GM23338 (cell line): ENCODE measurements around the gene KAT14.

Source experiments
- CREB1 ChIP-seq: fragments of 250-450 bp; sonication (Bioruptor Pico); IDR thresholded peaks from 2 replicates; pipeline ENCODE4 v1.5.0; 2020; ENCODE audit warnings: low read depth, mild to moderate bottlenecking, moderate library complexity
- EZH2 ChIP-seq: fragments of 200-600 bp; sonication (generic); IDR thresholded peaks from one replicate; pipeline ENCODE4 v1.8.0; 2017; ENCODE audit warnings: antibody characterized with exemption, mild to moderate bottlenecking, low read depth; ENCODE audit not compliant: unreplicated experiment
- EZH2phosphoT487 ChIP-seq: fragments of 200-600 bp; sonication (generic); IDR thresholded peaks from one replicate; pipeline ENCODE4 v1.8.1; 2018; ENCODE audit warnings: antibody characterized with exemption; ENCODE audit not compliant: unreplicated experiment
- JUNB ChIP-seq: IDR thresholded peaks from one replicate; pipeline ENCODE4 v1.6.1; 2016; ENCODE audit warnings: antibody characterized with exemption; ENCODE audit not compliant: unreplicated experiment
- NANOG ChIP-seq: IDR thresholded peaks from 2 replicates; pipeline ENCODE4 v1.6.1; 2016; ENCODE audit warnings: antibody characterized with exemption, borderline replicate concordance
- POLR2AphosphoS5 ChIP-seq: IDR thresholded peaks from 2 replicates; pipeline ENCODE4 v1.6.1; 2016; ENCODE audit warnings: antibody characterized with exemption, low read depth
- ZNF114 ChIP-seq: fragments of 250-450 bp; sonication (Bioruptor Pico); IDR thresholded peaks from 2 replicates; pipeline ENCODE4 v1.5.0; 2020; ENCODE audit warnings: mild to moderate bottlenecking, moderate library complexity
- TF ChIP-seq, protein P1 (sequence below), 2 experiments: fragments of 200-600 bp in 1 of 2; sonication (generic) in 1 of 2; conservative IDR thresholded peaks; 2 replicates each; pipeline versions ENCODE4 v1.5.1 to v1.6.1; 2016 to 2017; ENCODE audit warnings: antibody characterized with exemption in 2 of 2, low read depth in 2 of 2, mild to moderate bottlenecking in 2 of 2, moderate library complexity in 1 of 2
- TF ChIP-seq, protein P2 (sequence below): IDR thresholded peaks from one replicate; pipeline ENCODE4 v1.6.1; 2018; ENCODE audit warnings: antibody characterized with exemption; ENCODE audit not compliant: unreplicated experiment

DNA sequence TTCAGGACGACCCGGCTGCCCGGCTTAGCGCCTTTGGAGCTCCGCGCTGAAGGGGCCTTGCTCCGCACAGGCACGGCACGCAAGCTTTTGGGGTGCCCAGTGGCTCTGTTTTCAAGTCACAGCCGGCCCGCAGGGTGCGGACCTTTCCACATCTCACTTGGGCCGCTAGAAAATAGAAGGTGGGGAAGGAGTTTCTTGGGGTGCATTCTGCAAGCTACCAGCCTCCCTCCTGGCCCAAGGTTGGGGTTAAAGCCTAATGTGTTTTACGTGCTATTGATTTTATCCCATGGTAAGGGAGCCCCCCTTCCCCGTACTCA, 561 bp downstream of the KAT14 start:
- TF ChIP-seq, protein P1, sequence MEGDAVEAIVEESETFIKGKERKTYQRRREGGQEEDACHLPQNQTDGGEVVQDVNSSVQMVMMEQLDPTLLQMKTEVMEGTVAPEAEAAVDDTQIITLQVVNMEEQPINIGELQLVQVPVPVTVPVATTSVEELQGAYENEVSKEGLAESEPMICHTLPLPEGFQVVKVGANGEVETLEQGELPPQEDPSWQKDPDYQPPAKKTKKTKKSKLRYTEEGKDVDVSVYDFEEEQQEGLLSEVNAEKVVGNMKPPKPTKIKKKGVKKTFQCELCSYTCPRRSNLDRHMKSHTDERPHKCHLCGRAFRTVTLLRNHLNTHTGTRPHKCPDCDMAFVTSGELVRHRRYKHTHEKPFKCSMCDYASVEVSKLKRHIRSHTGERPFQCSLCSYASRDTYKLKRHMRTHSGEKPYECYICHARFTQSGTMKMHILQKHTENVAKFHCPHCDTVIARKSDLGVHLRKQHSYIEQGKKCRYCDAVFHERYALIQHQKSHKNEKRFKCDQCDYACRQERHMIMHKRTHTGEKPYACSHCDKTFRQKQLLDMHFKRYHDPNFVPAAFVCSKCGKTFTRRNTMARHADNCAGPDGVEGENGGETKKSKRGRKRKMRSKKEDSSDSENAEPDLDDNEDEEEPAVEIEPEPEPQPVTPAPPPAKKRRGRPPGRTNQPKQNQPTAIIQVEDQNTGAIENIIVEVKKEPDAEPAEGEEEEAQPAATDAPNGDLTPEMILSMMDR (conservative IDR thresholded peaks at IDR 0.05; ENCODE audit: low read depth in 2 of 2), result no peak
- TF ChIP-seq EZH2, result no peak
- no peak for TF ChIP-seq POLR2AphosphoS5
- TF ChIP-seq, protein P2, sequence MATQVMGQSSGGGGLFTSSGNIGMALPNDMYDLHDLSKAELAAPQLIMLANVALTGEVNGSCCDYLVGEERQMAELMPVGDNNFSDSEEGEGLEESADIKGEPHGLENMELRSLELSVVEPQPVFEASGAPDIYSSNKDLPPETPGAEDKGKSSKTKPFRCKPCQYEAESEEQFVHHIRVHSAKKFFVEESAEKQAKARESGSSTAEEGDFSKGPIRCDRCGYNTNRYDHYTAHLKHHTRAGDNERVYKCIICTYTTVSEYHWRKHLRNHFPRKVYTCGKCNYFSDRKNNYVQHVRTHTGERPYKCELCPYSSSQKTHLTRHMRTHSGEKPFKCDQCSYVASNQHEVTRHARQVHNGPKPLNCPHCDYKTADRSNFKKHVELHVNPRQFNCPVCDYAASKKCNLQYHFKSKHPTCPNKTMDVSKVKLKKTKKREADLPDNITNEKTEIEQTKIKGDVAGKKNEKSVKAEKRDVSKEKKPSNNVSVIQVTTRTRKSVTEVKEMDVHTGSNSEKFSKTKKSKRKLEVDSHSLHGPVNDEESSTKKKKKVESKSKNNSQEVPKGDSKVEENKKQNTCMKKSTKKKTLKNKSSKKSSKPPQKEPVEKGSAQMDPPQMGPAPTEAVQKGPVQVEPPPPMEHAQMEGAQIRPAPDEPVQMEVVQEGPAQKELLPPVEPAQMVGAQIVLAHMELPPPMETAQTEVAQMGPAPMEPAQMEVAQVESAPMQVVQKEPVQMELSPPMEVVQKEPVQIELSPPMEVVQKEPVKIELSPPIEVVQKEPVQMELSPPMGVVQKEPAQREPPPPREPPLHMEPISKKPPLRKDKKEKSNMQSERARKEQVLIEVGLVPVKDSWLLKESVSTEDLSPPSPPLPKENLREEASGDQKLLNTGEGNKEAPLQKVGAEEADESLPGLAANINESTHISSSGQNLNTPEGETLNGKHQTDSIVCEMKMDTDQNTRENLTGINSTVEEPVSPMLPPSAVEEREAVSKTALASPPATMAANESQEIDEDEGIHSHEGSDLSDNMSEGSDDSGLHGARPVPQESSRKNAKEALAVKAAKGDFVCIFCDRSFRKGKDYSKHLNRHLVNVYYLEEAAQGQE, result no peak
- TF ChIP-seq CREB1, result no peak
- no peak for TF ChIP-seq JUNB
- no peak for TF ChIP-seq EZH2phosphoT487
- TF ChIP-seq NANOG, result no peak
- TF ChIP-seq ZNF114, result no peak
